B cell (primary cell): ENCODE results near the gene CD109. TPM values are rescaled to one million over a fixed set of nuclear protein-coding genes. Genes with fewer than 3 reads are reported as not detected.

Experiments
- ATAC-seq: fragments of 200-7000 bp; cut with Tn5 transposase; one replicate; pipeline ENCODE4 v1.10.0; 2021; ENCODE audit warnings: low read depth, mild to moderate bottlenecking, moderate number of reproducible peaks, moderate library complexity
- CTCF ChIA-PET: fragments of 350-600 bp; sonication (Branson Sonifier 250); formaldehyde crosslinking; loops from one replicate; lab custom pipeline; 2021; ENCODE audit warnings: antibody characterized with exemption, inconsistent platforms; lab: Charles Lee
- POLR2A ChIA-PET: fragments of 350-600 bp; sonication (Branson Sonifier 250); formaldehyde crosslinking; loops from one replicate; lab custom pipeline; 2021; ENCODE audit warnings: antibody characterized with exemption; lab: Charles Lee
- DNase-seq: peaks from one replicate; pipeline ENCODE4 v3.0.0; 2013
- H2AFZ ChIP-seq: 2 replicates; pipeline ENCODE4 v1.6.1; 2012; ENCODE audit warnings: mild to moderate bottlenecking, low read depth, low read length; ENCODE audit not compliant: insufficient read depth, poor library complexity, severe bottlenecking
- H3K27ac ChIP-seq, 2 donors: 1 replicate in 1 of 2; 2 replicates in 1 of 2; pipeline ENCODE4 v1.5.1; 2012 to 2013; ENCODE audit warnings: low read length in 2 of 2, mild to moderate bottlenecking in 2 of 2, moderate library complexity in 1 of 2
- H3K27me3 ChIP-seq, 4 experiments: fragments of 200-600 bp in 1 of 4; sonication (generic) in 1 of 4; replicated peaks in 1 of 4; 1 replicate in 2 of 4; 2 replicates in 2 of 4; pipeline versions ENCODE4 v1.6.1 to v1.7.0; 2013 to 2016; ENCODE audit warnings: low read length in 3 of 4, mild to moderate bottlenecking in 2 of 4, mixed read lengths in 1 of 4, moderate library complexity in 1 of 4; ENCODE audit not compliant: insufficient read depth in 4 of 4, control insufficient read depth in 3 of 4; ENCODE audit errors: control extremely low read depth in 1 of 4
- H3K36me3 ChIP-seq, 2 experiments: replicated peaks in 1 of 2; 1 replicate in 1 of 2; 2 replicates in 1 of 2; pipeline versions ENCODE4 v1.6.1 to v1.7.1; 2013; ENCODE audit warnings: low read length in 1 of 2; ENCODE audit not compliant: insufficient read depth in 2 of 2, control insufficient read depth in 1 of 2; ENCODE audit errors: control extremely low read depth in 1 of 2, extremely low read depth in 1 of 2
- H3K4me1 ChIP-seq, 2 donors: fragments of 200-600 bp in 1 of 2; sonication (generic) in 1 of 2; 1 replicate in 1 of 2; 2 replicates in 1 of 2; pipeline versions ENCODE4 v1.5.1 to v1.6.1; 2013 to 2017; ENCODE audit warnings: low read length in 2 of 2; ENCODE audit not compliant: control insufficient read depth in 2 of 2, insufficient read depth in 2 of 2
- H3K4me2 ChIP-seq: replicated peaks from 2 replicates; pipeline ENCODE3; 2012; ENCODE audit warnings: mild to moderate bottlenecking, low read depth, low read length; ENCODE audit not compliant: poor library complexity, severe bottlenecking
- H3K4me3 ChIP-seq, 5 experiments: fragments of 200-600 bp in 1 of 5; sonication (generic) in 1 of 5; 1 replicate in 3 of 5; 2 replicates in 2 of 5; pipeline versions ENCODE4 v1.5.1 to v1.7.0; 2011 to 2016; ENCODE audit warnings: low read length in 4 of 5, mild to moderate bottlenecking in 4 of 5, low read depth in 2 of 5, control low read depth in 1 of 5, moderate library complexity in 1 of 5; ENCODE audit not compliant: insufficient read depth in 1 of 5; ENCODE audit errors: control extremely low read depth in 1 of 5, extremely low read depth in 1 of 5
- H3K79me2 ChIP-seq: fragments of 200-600 bp; sonication (generic); one replicate; pipeline ENCODE4 v1.6.0; 2016; ENCODE audit warnings: low read length; ENCODE audit not compliant: control insufficient read depth, insufficient read depth
- H3K9ac ChIP-seq: fragments of 200-600 bp; sonication (generic); 2 replicates; pipeline ENCODE4 v1.6.1; 2017; ENCODE audit warnings: mild to moderate bottlenecking, low read length, moderate library complexity
- H3K9me3 ChIP-seq, 3 donors: one replicate each; pipeline versions ENCODE4 v1.6.1 to v1.7.1; 2013; ENCODE audit warnings: low read length in 2 of 3; ENCODE audit not compliant: control insufficient read depth in 2 of 3, insufficient read depth in 1 of 3; ENCODE audit errors: control extremely low read depth in 1 of 3
- H4K20me1 ChIP-seq: 2 replicates; pipeline ENCODE4 v1.6.0; 2012; ENCODE audit warnings: mild to moderate bottlenecking, low read length; ENCODE audit not compliant: insufficient read depth, control insufficient read depth, poor library complexity, severe bottlenecking
- H3K27ac Mint-ChIP-seq: one replicate; pipeline ENCODE4 v1.8.0; 2021; ENCODE audit warnings: mixed read lengths
- H3K27me3 Mint-ChIP-seq: one replicate; pipeline ENCODE4 v1.8.0; 2021; ENCODE audit warnings: mixed read lengths
- H3K4me1 Mint-ChIP-seq: one replicate; pipeline ENCODE4 v1.8.0; 2021; ENCODE audit warnings: mixed read lengths
- H3K4me3 Mint-ChIP-seq: one replicate; pipeline ENCODE4 v1.8.0; 2021; ENCODE audit warnings: mixed read lengths
- H3K9me3 Mint-ChIP-seq: one replicate; pipeline ENCODE4 v1.8.0; 2022; ENCODE audit warnings: mixed read lengths; ENCODE audit not compliant: insufficient read depth
- EZH2 ChIP-seq: IDR thresholded peaks from 2 replicates; pipeline ENCODE4 v1.6.1; 2012; ENCODE audit warnings: borderline replicate concordance, low read depth, mild to moderate bottlenecking, moderate library complexity, low read length; ENCODE audit not compliant: insufficient read depth, poor library complexity, severe bottlenecking
- WGBS: methylation state at CpG from one replicate; pipeline ENCODE4 v1.1.5; 2013; ENCODE audit warnings: missing lambda C conversion rate; ENCODE audit not compliant: insufficient coverage; 5-methylcytosine and 5-hydroxymethylcytosine counted together
- intact Hi-C: fragments of 100-400 bp; cut with micrococcal nuclease; formaldehyde crosslinking; loops from one replicate; pipeline ENCODE4 v1.10.0; 2022
- polyA plus RNA-seq: library from polyadenylated mRNA; depleted of rRNA; stranded (reverse); fragments of >200 nt; gene quantifications from 2 replicates; pipeline ENCODE4 v1.2.3, GENCODE V29; 2012
- total RNA-seq, 2 donors: library from RNA; stranded (reverse); fragments of 120-200 nt in 1 of 2; gene quantifications; 1 replicate in 1 of 2; 2 replicates in 1 of 2; pipeline versions ENCODE4 v1.2.3 to v1.2.4, GENCODE V29; 2013 to 2022
- TF ChIP-seq, protein P1 (sequence below): fragments of 200-600 bp; IDR thresholded peaks from one replicate; pipeline ENCODE4 v1.8.0; 2022; ENCODE audit warnings: antibody characterized with exemption, mild to moderate bottlenecking

CD109 gene
- total and polyA plus RNA-seq, 2 donors (not counting 1 experiment from before 2014, with no cell fraction given): 0.15 TPM; not detected in 1

DNA sequence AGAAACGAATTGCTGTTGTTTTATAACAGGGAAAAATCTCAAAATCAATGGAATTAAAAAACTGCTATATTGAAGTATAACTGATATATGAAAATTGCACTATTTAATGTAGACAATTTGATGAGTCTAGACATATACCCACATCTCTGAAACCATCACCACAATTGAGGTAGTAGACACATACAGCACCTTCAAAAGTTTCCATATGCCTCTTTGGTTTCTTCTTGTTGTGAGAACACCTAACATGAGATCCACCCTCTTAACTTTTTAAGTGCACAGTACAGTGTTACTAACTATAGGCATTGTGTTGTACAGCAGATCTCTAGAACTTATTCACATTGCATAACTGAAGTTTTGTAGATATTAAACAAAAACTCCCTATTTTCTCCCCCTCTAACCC, 28.2 kb upstream of the CD109 start:
- no peaks in the 10 kb centered on the region for H4K20me1 ChIP-seq
- H3K27me3 Mint-ChIP-seq: peaks cover 37% of the 10 kb centered on the region
- no peak overlapping the region for H3K4me2 ChIP-seq
- ChIA-PET POLR2A (no interaction called here), CTCF (interaction anchor here (3.2 kb wide), 1 partner anchor 8 kb away, joined by 16 read pairs; no protein-coding TSS in a partner anchor)
- DNase-seq: no peak
- no CpG with 5 or more reads among the region's 1 CpG for WGBS
- intact Hi-C loops: no loop called here
- no peaks in the 10 kb centered on the region for H3K9me3 ChIP-seq
- H3K36me3 ChIP-seq: no peaks in the 10 kb centered on the region
- H3K4me3 ChIP-seq: no peak overlapping the region
- no peaks in the 10 kb centered on the region for H3K4me1 Mint-ChIP-seq
- H3K27ac ChIP-seq: no peak overlapping the region
- no peak for TF ChIP-seq EZH2
- TF ChIP-seq, protein P1, sequence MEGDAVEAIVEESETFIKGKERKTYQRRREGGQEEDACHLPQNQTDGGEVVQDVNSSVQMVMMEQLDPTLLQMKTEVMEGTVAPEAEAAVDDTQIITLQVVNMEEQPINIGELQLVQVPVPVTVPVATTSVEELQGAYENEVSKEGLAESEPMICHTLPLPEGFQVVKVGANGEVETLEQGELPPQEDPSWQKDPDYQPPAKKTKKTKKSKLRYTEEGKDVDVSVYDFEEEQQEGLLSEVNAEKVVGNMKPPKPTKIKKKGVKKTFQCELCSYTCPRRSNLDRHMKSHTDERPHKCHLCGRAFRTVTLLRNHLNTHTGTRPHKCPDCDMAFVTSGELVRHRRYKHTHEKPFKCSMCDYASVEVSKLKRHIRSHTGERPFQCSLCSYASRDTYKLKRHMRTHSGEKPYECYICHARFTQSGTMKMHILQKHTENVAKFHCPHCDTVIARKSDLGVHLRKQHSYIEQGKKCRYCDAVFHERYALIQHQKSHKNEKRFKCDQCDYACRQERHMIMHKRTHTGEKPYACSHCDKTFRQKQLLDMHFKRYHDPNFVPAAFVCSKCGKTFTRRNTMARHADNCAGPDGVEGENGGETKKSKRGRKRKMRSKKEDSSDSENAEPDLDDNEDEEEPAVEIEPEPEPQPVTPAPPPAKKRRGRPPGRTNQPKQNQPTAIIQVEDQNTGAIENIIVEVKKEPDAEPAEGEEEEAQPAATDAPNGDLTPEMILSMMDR: no peak
- peaks cover 0 to 3% (median 0%) of the 10 kb centered on the region in 4 experiments for H3K27me3 ChIP-seq
- no peak overlapping the region for H3K4me3 Mint-ChIP-seq
- H3K27ac Mint-ChIP-seq: no peak overlapping the region
- H3K79me2 ChIP-seq: no peaks in the 10 kb centered on the region
- H3K9ac ChIP-seq: no peak overlapping the region
- H3K9me3 Mint-ChIP-seq: no peaks in the 10 kb centered on the region
- no peaks in the 10 kb centered on the region for H3K4me1 ChIP-seq
- H2AFZ ChIP-seq: no peak overlapping the region
- ATAC-seq: no peak

DNA sequence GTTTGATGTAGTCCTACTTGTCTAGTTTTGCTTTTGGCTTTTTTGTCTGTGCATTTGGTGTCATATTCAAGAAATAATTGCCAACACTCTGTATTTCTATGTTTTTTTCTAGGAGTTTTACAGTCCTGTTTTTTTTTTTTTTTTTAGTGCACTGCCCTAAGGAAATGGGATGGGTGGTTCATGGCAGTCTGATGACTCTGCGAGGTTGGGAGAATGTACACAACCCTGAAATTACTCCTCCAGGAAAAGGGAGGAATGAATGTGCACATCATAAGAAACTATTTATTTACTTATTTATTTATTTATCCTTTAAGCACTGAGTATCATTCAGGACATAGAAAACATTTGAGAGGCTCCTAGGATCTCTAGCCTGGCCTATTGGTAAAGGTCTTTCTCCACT, 27.0 kb upstream of the CD109 start:
- DNase-seq (no peak), ATAC-seq (no peak)
- Histone ChIP-seq H3K79me2 (no peaks in the 10 kb centered on the region), H3K4me2 (no peak overlapping the region), H3K9ac (no peak overlapping the region), H3K36me3 (no peaks in the 10 kb centered on the region), H3K27ac (no peak overlapping the region), H3K9me3 (no peaks in the 10 kb centered on the region), H4K20me1 (no peaks in the 10 kb centered on the region), H3K4me1 (no peaks in the 10 kb centered on the region), H3K4me3 (no peak overlapping the region), H3K27me3 (peaks cover 0 to 3% (median 0%) of the 10 kb centered on the region in 4 experiments), H2AFZ (no peak overlapping the region)
- WGBS: no CpG with 5 or more reads among the region's 1 CpG
- Mint-ChIP-seq H3K4me3 (no peak overlapping the region), H3K27me3 (peaks cover 35% of the 10 kb centered on the region), H3K27ac (no peak overlapping the region), H3K4me1 (no peaks in the 10 kb centered on the region), H3K9me3 (no peaks in the 10 kb centered on the region)
- CTCF ChIA-PET: no interaction called here
- TF ChIP-seq EZH2: no peak
- TF ChIP-seq, protein P1: no peak
- POLR2A ChIA-PET: no interaction called here
- intact Hi-C loops: no loop called here
